Fibroblast of peridontal ligament (primary cell): ENCODE data around the gene MAP2.

Experiments
- DNase-seq: peaks from one replicate; pipeline ENCODE4 v3.0.0-alpha.2; 2010; ENCODE audit errors: extremely low read depth

Gene MAP2

GRCh38 chr2:209424199-209424701, 403 bp downstream of the MAP2 start:
- DNase-seq: no peak

GRCh38 chr2:209424781-209425470, 1.1 kb downstream of the MAP2 start:
- no peak for DNase-seq

- DNase-seq: peak; percentile 35
Measured at GRCh38 chr2:209425471-209426071, 1.7 kb downstream of the MAP2 start.

GRCh38 chr2:209426432-209426831, 2.6 kb downstream of the MAP2 start:
- DNase-seq: peak; percentile 11

- peak; percentile 61 for DNase-seq
Measured at GRCh38 chr2:209431701-209432100, 7.9 kb downstream of the MAP2 start.

- no peak for DNase-seq
Measured at GRCh38 chr2:209441541-209441940, 17.7 kb downstream of the MAP2 start.

GRCh38 chr2:209442939-209443338, 19.1 kb downstream of the MAP2 start:
- DNase-seq: no peak

GRCh38 chr2:209445485-209445884, 21.6 kb downstream of the MAP2 start:
- no peak for DNase-seq

GRCh38 chr2:209451209-209451834, 27.5 kb downstream of the MAP2 start:
- no peak for DNase-seq

GRCh38 chr2:209456489-209456888, 32.6 kb downstream of the MAP2 start:
- no peak for DNase-seq

GRCh38 chr2:209458008-209458979, 34.4 kb downstream of the MAP2 start:
- no peak for DNase-seq

GRCh38 chr2:209459359-209459758, 35.5 kb downstream of the MAP2 start:
- no peak for DNase-seq

- DNase-seq: no peak
Measured at GRCh38 chr2:209460151-209460761, 36.4 kb downstream of the MAP2 start.

- DNase-seq: no peak
Measured at GRCh38 chr2:209463226-209463625, 39.4 kb downstream of the MAP2 start.

GRCh38 chr2:209463835-209464234, 40.0 kb downstream of the MAP2 start:
- DNase-seq: no peak

- no peak for DNase-seq
Measured at GRCh38 chr2:209468846-209469245, 45.0 kb downstream of the MAP2 start.

- no peak for DNase-seq
Measured at GRCh38 chr2:209469481-209469880, 45.6 kb downstream of the MAP2 start.

GRCh38 chr2:209470466-209470865, 46.6 kb downstream of the MAP2 start:
- DNase-seq: no peak

- DNase-seq: no peak
Measured at GRCh38 chr2:209471037-209471436, 47.2 kb downstream of the MAP2 start.

GRCh38 chr2:209472112-209472832, 48.4 kb downstream of the MAP2 start:
- peak; percentile 68 for DNase-seq

GRCh38 chr2:209472871-209473270, 49.0 kb downstream of the MAP2 start:
- DNase-seq: peak; percentile 25
